Spleen (tissue), 7 donors: ENCODE data around the gene RPGRIP1.

Experiments used
- POLR2A ChIP-seq, 3 donors: fragments of 450-650 bp; IDR thresholded peaks; one replicate each; pipeline ENCODE4 v1.5.1; 2017; ENCODE audit warnings: antibody characterized with exemption in 3 of 3, mild to moderate bottlenecking in 1 of 3
- POLR2AphosphoS5 ChIP-seq, 3 donors: sonication (generic); formaldehyde crosslinking; IDR thresholded peaks; one replicate each; pipeline ENCODE4 v1.5.1; 2017; ENCODE audit warnings: antibody characterized with exemption in 3 of 3
- TF ChIP-seq, protein P1 (sequence below), 11 experiments: fragments of 200-600 bp in 7 of 11; fragments of 450-650 bp in 4 of 11; sonication (generic) in 4 of 11; IDR thresholded peaks in 8 of 11; conservative IDR thresholded peaks in 3 of 11; 1 replicate in 7 of 11; 2 replicates in 4 of 11; pipeline versions ENCODE4 v1.4.0 to v1.8.0; 2016 to 2021; ENCODE audit warnings: antibody characterized with exemption in 11 of 11, inconsistent platforms in 4 of 11, mild to moderate bottlenecking in 1 of 11
- donor health status: DM: no; HTN: no; CAD: no; lungs with moderate emphysema.
- donor health status: DM: no; HTN: no; CAD: no.
- donor health status: DM: no; HTN: no; CAD: no.

DNA sequence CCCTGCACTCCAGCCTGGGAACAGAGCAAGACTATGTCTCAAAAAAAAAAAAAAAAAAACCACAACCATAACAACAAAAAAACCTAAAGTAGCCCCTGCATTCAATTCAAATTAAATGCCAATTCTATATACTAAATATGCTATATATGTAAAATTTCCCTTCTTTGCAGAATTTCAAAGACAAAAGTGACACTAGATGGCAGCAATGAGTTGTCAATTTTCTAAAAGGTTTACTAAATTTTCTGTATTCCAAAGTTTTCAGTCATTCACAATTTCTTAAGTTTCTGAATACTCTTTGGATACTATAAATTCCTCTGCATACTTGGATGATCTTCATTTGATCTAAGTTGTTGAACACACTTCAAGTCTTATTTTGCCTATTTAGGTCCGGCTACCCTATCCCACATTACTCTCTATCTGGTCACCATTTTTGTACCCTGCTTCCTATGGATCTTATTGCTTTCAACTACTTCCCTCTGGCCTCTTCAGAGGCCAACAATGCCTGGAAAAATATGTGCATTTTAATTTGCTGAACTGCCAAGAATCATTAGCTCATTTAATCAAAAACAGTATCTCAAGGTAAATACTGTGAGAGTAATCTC, 38.6 kb upstream of the RPGRIP1 start:
- TF ChIP-seq, protein P1, sequence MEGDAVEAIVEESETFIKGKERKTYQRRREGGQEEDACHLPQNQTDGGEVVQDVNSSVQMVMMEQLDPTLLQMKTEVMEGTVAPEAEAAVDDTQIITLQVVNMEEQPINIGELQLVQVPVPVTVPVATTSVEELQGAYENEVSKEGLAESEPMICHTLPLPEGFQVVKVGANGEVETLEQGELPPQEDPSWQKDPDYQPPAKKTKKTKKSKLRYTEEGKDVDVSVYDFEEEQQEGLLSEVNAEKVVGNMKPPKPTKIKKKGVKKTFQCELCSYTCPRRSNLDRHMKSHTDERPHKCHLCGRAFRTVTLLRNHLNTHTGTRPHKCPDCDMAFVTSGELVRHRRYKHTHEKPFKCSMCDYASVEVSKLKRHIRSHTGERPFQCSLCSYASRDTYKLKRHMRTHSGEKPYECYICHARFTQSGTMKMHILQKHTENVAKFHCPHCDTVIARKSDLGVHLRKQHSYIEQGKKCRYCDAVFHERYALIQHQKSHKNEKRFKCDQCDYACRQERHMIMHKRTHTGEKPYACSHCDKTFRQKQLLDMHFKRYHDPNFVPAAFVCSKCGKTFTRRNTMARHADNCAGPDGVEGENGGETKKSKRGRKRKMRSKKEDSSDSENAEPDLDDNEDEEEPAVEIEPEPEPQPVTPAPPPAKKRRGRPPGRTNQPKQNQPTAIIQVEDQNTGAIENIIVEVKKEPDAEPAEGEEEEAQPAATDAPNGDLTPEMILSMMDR (IDR thresholded peaks at IDR 0.05 in 8 of 11, conservative IDR thresholded peaks at IDR 0.05 in 3 of 11), result peak in 7 of 11 experiments; percentile 30 to 50 (median 35)
- TF ChIP-seq POLR2A (IDR thresholded peaks at IDR 0.05) (no peak), POLR2AphosphoS5 (IDR thresholded peaks at IDR 0.05) (no peak)
